Lower leg skin (tissue), 4 donors: ENCODE data around the gene FAM32A. TPM values are rescaled to one million over a fixed set of nuclear protein-coding genes. Genes with fewer than 3 reads are reported as not detected.

ENCODE experiments used
- DNase-seq, 2 donors: peaks; one replicate each; pipeline ENCODE4 v3.0.0-alpha.2; 2019; ENCODE audit warnings: low spot score in 2 of 2
- H3K4me3 ChIP-seq: fragments of 200-600 bp; sonication (generic); 2 replicates; pipeline ENCODE4 v1.5.1; 2017; ENCODE audit warnings: mild to moderate bottlenecking, low read depth; ENCODE audit not compliant: poor library complexity, severe bottlenecking
- POLR2A ChIP-seq, 2 donors: fragments of 450-650 bp; IDR thresholded peaks; one replicate each; pipeline ENCODE4 v1.6.1; 2016 to 2017; ENCODE audit warnings: antibody characterized with exemption in 2 of 2, mild to moderate bottlenecking in 1 of 2, moderate library complexity in 1 of 2
- WGBS, 2 donors: methylation state at CpG; one replicate each; pipeline ENCODE4 v1.1.5; 2018; 5-methylcytosine and 5-hydroxymethylcytosine counted together
- intact Hi-C: fragments of 100-400 bp; cut with DNase I; formaldehyde crosslinking; loops from one replicate; pipeline ENCODE4 v1.15.0; 2023; ENCODE audit warnings: low total_unique reads
- total RNA-seq, 4 donors: library from RNA; depleted of rRNA; stranded (reverse); fragments of >200 nt; gene quantifications; one replicate each; pipeline ENCODE4 v1.1.0, GENCODE V29; 2016
- TF ChIP-seq, protein P1 (sequence below), 3 donors: fragments of 450-650 bp; IDR thresholded peaks; one replicate each; pipeline ENCODE4 v1.5.1; 2016; ENCODE audit warnings: antibody characterized with exemption in 3 of 3, mild to moderate bottlenecking in 3 of 3, moderate library complexity in 2 of 3

Gene FAM32A
- total RNA-seq, 4 donors from 2014 or later, result 95.3 to 114 (median 105) TPM

DNA sequence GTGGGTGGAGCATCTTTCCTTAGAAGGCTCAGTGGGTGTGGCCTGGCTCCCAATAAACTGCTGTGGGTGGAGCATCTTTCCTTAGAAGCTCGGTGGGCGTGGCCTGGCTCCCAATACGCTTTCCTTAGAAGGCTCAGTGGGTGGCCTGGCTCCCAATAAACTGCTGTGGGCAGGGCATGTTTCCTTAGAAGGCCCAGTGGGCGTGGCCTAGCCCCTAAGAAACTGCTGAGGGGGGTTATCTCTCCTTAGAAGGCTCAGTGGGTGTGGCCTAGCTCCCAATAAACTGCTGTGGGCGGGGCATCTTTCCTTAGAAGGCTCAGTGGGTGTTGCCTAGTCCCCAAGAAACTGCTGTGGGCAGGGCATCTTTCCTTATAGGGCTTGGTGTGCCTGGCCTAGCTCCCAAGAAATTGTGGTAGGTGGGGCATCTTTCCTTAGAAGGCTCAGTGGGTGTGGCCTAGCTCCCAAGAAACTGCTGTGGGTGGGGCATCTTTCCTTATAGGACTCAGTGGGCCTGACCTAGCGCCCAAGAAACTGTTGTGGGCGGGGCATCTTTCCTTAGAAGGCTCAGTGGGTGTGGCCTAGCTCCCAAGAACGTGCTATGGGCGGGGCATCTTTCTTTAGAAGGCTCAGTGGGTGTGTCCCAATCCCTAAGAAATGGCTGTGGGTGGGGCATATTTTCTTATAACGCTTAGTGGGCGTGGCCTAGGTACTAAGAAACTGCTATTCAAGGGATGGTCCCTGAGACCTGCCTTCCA is 31.5 kb upstream of the FAM32A start:
- intact Hi-C loops, result no loop called here
- no peak for DNase-seq
- H3K4me3 ChIP-seq, result no peak overlapping the region
- TF ChIP-seq, protein P1, sequence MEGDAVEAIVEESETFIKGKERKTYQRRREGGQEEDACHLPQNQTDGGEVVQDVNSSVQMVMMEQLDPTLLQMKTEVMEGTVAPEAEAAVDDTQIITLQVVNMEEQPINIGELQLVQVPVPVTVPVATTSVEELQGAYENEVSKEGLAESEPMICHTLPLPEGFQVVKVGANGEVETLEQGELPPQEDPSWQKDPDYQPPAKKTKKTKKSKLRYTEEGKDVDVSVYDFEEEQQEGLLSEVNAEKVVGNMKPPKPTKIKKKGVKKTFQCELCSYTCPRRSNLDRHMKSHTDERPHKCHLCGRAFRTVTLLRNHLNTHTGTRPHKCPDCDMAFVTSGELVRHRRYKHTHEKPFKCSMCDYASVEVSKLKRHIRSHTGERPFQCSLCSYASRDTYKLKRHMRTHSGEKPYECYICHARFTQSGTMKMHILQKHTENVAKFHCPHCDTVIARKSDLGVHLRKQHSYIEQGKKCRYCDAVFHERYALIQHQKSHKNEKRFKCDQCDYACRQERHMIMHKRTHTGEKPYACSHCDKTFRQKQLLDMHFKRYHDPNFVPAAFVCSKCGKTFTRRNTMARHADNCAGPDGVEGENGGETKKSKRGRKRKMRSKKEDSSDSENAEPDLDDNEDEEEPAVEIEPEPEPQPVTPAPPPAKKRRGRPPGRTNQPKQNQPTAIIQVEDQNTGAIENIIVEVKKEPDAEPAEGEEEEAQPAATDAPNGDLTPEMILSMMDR (IDR thresholded peaks at IDR 0.05), result no peak
- no peak for TF ChIP-seq POLR2A (IDR thresholded peaks at IDR 0.05)
- 81 to 83% methylated on average over 11 of the region's 11 CpGs for WGBS, 2 donors

DNA sequence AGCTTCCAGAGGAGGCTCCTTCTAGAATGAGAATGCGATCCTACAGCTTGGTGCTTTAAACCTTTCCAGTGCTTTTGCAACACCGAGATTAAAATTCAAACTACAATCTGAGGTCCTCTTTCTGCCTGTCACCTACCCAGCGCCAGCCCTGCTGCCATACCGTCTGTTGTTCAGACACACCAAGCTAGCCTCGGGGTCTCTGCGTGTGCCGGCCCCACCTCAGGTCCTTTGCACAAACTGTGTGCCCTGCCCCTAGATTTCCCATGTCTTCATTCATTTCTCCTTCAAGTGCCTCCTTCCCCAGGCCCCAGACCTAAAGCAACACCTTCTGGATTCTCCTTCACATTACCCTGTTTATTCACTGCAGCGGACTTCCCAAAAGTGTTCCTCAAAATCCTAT is 30.7 kb upstream of the FAM32A start:
- 91% methylated on average over 8 of the region's 8 CpGs for WGBS, 2 donors
- intact Hi-C loops, result no loop called here
- no peak overlapping the region for H3K4me3 ChIP-seq
- DNase-seq, result no peak
- TF ChIP-seq, protein P1 (IDR thresholded peaks at IDR 0.05), result no peak
- TF ChIP-seq POLR2A (IDR thresholded peaks at IDR 0.05), result no peak

DNA sequence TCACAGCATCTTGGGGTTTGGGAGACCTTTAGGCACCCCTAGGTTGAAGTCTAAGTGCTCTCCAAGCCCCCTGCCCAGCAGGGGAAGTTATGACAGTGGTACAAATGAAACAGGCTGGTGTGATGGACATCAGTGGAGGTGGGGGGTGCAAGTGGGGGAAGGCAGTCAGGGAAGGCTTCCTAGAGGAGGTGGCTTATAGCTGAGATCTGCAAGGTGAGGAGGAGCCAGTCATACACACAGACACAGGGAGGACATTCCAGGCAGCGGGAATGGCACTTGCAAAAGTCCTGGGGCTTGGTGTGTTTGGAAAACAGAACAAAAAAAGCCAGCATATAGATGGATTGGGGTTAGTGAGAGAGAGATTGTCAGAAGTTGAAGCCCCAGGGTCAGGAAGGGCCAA is 30.1 kb upstream of the FAM32A start:
- no peak overlapping the region for H3K4me3 ChIP-seq
- TF ChIP-seq POLR2A (IDR thresholded peaks at IDR 0.05), result no peak
- TF ChIP-seq, protein P1 (IDR thresholded peaks at IDR 0.05), result no peak
- intact Hi-C loops, result loop anchor here (5.0 kb wide), 1 partner anchor 1572 kb away; no protein-coding TSS in a partner anchor
- WGBS, 2 donors, result 74 to 85% methylated on average over 1 of the region's 1 CpG
- DNase-seq, result no peak

DNA sequence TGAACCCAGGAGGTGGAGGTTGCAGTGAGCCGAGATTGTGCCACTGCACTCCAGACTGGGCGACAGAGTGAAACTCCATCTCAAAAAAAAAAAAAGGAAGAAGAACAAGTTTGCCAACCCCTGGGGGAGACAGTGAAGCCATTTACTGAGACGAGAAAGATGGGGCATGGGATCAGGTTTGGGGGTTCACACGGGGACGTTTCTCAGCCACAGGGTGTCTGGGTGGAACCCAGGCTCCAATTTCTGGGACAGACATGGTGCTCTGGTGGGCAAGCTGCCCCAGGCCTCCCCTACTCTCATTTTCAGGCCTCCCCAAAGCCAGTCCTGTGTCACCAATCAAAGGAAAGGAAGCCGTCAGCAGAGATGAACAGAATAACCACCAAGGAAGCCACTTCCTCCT is 28.3 kb upstream of the FAM32A start:
- WGBS, 2 donors, result 72 to 73% methylated on average over 6 of the region's 6 CpGs
- TF ChIP-seq, protein P1 (IDR thresholded peaks at IDR 0.05), result no peak
- TF ChIP-seq POLR2A (IDR thresholded peaks at IDR 0.05), result no peak
- no peak overlapping the region for H3K4me3 ChIP-seq
- no peak for DNase-seq
- intact Hi-C loops, result loop anchor here (5.0 kb wide), 1 partner anchor 1570 kb away; no protein-coding TSS in a partner anchor

DNA sequence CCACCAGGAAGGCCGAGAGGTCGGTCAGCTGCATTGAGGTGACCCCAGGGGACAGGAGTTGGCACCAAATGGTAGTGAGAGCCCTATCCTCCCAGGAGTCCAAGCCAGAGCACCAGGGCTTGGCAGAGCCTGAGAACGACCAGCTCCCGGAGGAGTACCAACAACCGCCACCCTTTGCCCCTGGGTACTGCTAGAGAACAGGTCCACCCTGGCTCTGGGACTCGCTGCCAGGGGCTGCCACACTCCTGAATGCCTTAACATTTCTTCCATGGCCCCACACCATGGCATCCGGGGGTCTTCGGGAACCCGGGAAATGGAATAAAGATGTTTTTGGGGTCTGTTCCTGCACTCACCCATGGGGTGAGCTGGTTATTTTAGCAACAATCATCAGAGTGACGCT is 27.6 kb upstream of the FAM32A start:
- 75 to 81% methylated on average over 10 of the region's 10 CpGs for WGBS, 2 donors
- H3K4me3 ChIP-seq, result no peak overlapping the region
- intact Hi-C loops, result loop anchor here (5.0 kb wide), 1 partner anchor 1570 kb away; no protein-coding TSS in a partner anchor

More for the DNA sequence above, 27.6 kb upstream of the FAM32A start:
- TF ChIP-seq POLR2A (IDR thresholded peaks at IDR 0.05), result no peak
- TF ChIP-seq, protein P1 (IDR thresholded peaks at IDR 0.05), result no peak
- DNase-seq, result no peak
